Stimulated activated CD8-positive, alpha-beta memory T cell treated with anti-CD3 and anti-CD28 coated beads, Interleukin-7, amount 100 ng/mL, for 24 hours (primary cell): Measurements from ENCODE around the gene RPL41.

Experiments
- DNase-seq: peaks from one replicate; pipeline ENCODE4 v3.0.0-alpha.2; 2020; ENCODE audit warnings: low read depth

The RPL41 gene

DNA sequence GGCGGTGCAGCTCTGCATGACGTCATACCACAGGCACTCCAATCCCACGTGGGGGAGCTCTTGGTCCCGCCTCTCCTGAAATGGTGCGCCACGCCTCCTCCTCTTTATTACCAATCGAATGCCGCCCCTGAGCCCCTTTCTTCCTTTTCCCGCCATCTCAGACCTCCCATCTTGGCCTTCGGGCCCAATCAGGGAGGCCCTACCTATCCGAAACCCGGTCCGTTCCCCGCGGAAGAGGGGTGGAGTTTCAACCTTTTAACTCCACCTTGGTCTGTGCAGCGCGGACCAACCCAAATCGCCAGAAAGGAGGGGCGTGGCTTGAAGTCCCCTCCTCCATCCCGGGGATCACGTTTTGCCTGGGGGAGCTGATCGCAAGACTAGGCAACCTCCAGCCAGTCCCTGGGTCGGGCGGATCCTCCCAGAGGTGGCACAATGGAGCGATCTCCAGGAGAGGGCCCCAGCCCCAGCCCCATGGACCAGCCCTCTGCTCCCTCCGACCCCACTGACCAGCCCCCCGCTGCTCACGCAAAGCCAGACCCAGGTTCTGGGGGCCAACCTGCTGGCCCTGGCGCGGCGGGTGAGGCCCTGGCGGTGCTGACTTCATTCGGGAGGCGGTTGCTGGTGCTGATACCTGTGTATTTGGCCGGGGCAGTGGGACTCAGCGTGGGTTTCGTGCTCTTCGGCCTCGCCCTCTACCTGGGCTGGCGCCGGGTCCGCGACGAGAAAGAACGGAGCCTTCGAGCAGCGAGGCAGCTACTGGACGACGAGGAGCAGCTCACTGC lies 11.6 kb downstream of the RPL41 start, which contains the start of gene ESYT1:
ESYT1 (plus strand) TSS at position 380 of the 782 bp plus-strand sequence; CDS start at position 433, 53 bp downstream.
- DNase-seq = peak; percentile 87

DNA sequence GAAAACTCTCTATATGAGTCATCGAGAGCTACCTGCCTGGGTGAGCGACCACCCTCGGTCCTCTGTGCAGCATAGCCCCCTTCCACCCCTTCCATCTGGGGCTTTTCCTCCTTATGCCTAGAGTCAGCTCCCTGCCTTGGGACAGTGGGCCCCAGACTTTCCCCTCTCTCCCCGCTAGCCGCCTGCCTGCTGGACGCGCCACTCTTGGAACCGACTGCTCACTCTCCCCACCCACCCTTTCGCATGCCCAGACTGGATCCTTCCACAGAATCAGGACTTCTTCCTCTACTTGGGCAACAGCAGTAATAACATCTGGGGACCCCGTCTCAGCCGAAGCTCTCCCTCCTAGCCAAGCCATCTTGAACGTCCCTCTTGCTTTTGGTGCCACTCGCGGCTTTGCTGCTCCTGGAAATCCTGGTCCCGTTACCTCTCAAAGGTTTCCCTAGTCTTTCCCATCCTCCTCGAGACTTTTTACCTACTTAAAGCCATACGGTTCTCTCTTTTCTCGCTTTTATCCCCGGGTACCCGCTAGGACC lies 12.3 kb downstream of the RPL41 start:
- DNase-seq = no peak

DNA sequence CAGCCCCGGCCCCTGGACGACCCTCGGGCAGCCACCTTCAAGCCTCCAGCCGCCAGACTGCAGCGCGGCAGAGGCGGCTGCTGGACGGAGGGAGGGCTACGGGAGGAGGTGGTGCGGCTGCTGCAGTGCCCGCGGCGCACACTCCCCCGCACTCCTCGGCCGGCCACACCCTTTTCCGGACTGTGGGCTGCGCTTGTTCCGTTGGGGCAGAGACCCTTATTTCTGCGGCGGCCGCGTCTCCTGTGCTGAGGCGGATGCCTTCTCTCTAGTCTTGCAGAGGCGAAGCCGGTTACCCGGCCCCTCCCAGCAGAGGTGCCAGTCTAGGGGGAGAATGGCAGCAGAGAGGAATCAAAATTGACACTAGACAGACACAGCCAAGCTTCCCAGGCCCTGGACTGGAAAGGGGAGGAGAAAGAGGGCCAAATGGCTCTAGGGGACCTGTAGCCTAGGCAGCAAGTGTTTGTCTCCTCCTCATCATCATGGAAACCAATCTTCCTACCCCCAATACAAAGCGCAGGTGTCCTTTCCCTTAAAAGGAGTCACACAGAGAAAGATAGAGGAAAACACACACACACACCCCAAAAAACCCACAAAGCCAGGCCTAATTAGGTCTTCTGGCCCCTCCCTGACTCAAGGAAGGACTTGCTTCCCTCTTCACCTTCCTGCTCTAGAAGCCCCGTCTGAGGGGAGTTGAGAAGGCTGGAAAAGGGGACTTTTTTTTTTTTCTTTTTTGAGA lies 12.9 kb downstream of the RPL41 start:
- DNase-seq = peak; percentile 45

DNA sequence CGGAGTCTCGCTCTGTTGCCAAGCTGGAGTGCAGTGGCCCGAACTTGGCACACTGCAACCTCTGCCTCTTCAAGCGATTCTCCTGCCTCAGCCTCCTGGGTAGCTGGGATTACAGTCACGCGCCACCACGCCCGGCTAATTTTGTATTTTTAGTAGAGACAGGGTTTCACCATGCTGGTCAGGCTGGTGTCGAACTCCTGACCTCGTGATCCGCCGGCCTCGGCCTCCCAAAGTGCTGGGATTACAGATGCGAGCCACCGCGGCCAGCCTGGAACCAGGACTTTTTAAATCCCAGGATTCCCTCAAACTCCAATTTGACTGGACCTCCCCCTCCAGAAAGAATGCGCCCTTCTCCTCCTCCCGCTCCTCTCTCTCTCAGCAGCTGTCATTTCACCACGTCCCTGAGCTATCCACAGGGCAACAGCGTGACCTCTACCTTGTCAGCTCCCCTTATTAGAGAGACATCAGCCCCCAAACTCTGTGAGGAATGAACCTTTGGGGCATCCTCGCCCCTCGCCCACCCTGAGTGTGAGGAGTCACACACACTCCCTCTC lies 13.6 kb downstream of the RPL41 start:
- no peak for DNase-seq

DNA sequence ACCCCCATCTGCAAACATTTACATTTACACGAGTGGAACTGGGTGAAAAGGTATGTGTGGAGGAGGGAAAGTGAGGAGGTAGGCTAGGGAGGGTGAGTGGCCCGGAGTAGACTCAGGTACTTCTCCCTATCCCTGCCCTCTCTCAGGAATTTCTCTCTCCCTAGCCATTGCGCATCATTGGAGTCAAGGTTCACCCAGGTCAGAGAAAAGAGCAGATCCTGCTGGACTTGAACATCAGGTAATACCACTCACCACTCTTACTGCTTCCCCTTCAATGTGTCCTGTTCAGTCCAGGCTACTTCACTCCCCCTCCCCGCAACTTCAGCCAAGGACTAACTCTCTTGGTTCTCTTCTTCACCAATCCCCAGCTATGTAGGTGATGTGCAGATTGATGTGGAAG lies 14.4 kb downstream of the RPL41 start:
- DNase-seq = no peak

DNA sequence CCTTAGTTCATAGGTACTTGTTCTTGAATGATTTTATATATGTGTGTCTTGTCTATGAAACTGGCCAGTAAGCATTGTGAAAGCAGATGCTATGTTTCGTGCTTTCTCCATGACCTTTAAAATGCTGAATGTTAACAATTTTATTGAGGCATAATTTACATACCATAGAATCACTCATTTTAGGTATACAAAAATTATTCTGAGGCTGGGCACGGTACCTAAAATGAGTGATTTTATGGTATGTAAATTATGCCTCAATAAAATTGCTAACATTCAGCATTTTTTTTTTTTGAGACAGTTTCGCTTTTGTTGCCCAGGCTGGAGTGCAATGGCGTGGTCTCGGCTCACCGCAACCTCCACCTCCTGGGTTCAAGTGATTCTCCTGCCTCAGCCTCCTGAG lies 18.5 kb downstream of the RPL41 start:
- no peak for DNase-seq

DNA sequence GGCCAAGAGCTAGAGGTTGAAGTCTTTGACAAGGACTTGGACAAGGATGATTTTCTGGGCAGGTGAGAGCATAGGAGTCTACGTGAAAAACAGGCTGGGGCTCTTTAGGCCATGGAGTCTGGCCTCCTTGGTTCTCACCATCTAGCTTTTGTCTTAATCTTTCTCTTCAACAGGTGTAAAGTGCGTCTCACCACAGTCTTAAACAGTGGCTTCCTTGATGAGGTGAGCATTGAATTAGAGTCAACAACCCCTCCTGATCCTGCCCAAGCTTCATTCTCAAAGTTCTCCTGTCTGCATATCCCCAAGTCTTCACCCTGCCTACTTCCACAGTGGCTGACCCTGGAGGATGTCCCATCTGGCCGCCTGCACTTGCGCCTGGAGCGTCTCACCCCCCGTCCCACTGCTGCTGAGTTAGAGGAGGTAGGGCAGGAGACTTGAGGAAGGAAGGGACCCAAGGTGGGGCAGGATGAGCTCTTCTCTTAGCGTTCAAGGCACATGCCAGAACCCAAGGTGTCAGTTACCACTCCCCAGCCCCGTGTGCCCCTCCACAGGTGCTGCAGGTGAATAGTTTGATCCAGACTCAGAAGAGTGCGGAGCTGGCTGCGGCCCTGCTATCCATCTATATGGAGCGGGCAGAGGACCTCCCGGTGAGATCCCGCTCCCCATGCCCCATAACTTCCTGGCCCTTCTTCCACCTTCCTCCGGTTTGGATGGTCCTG lies 21.6 kb downstream of the RPL41 start:
- no peak for DNase-seq

DNA sequence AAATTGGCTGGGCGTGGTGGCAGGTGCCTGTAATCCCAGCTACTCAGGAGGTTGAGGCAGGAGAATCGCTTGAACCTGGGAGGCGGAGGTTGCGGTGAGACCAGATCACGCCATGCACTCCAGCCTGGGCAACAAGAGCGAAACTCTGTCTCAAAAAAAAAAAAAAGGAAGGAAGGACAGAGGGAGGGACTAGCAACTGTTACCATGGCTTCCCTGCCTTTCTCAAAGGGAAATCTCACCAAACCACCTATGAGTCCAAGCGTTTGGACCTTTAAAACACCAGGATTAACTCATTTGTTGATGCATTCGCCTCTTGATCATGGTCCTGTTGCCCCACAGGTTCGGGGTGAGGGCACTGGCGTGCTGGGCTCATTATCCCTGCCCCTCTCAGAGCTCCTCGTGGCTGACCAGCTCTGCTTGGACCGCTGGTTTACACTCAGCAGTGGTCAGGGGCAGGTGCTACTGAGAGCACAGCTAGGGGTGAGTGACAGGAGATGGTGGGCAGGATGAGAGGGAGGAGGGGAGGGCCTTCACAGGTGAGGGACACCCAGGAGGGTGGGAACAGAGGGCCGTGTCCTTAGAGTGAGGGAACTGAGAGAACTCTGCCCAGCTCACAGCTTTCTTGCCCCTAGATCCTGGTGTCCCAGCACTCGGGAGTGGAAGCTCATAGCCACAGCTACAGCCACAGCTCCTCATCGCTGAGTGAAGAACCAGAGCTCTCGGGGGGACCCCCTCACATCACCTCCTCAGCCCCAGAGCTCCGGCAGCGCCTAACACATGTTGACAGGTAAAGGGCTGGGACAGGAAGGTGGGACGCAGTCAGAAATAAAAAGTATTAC lies 25.7 kb downstream of the RPL41 start:
- DNase-seq = no peak

DNA sequence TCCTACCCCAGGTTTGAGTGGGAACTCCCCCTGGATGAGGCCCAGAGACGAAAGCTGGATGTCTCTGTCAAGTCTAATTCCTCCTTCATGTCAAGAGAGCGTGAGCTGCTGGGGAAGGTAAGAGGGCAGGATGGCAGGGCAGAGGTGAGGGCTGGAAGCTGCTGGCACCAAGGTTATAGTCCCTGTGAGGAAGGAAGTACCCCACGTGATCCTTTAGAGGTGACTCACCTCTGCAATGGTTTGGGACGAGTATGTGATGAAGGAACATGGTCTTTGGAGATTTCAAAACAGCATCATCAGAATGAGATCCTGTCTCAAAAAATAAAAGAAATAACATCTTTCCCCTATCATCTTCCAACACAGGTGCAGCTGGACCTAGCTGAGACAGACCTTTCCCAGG lies 26.8 kb downstream of the RPL41 start:
- no peak for DNase-seq

DNA sequence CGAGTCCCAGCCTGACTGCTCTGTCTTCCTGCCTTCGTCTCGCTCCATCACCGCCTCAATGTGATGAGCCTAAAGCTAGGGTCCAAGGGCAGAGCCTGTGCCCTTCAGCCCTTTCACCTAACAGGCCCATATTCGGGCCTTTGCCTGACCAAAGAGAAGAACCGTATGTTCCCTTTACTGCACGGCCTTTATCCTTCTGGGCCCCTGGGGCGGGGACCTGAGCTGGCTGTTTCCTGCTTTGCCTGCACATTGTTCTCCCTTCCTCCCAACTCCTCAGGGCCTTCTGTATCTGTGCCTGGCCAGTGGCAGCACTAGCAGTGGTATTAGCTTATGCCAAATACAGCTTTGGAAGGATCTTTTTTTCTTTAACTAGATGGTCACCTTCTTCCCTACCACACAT lies 27.4 kb downstream of the RPL41 start:
- DNase-seq = no peak

DNA sequence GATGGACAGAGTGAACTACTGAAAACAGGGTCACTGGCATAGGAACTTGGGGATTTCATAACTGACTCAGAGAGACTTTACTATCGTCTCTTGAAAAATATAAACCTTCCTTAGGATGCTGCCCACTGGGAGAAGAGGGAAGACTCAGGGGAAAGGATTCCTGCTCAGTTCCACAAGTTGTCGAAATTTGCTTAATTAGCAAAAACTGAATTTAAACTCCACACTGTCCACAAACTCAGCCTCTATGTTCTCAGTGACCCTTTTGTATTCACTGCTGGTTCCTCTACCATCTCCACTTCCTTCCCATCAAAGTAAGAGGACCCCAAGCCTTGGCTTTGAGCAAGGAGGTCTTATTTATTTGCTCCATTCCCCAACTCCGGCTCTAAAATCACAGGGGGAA lies 28.8 kb downstream of the RPL41 start:
- DNase-seq = no peak

DNA sequence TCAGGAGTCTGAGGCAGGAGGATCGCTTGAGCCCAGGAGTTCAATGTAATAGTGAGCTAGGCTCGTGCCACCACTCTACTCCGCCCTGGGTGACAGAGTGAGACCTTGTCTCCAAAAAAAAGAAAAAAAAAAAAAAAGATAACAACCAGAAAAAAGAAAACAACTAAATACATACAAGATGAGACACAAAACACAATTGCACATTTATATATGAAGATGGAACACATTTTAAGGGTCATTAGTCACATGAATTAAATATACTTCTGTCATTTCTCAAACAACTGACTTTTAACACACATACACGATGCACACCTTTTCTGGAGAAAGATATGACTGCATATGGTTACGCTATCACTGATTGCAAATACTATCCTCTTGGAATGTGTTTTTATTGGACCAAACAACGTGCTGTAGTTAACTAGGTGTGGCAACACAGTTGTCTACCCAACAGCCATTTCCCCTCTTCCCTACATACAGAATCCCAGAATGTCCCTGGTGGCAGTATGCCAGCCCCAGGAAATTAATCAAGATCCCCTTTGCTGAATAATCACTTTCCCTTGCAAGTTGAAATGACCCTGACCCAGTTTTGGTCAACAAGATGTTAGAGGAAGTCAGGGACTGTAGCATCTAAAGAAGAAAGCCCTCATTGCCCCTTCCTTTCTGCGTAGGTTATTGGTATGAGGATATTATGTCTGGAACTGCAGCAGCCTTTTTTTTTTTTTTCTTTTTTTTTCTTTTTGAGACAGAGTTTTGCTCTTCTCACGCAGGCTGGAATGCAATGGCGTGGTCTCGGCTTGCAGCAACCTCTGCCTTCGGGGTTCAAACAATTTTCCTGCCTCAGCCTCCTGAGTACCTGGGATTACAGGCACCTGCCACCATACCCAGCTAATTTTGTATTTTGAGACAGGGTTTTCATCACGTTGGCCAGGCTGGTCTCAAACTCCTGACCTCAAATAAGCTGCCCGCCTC lies 30.3 kb downstream of the RPL41 start:
- DNase-seq = no peak

DNA sequence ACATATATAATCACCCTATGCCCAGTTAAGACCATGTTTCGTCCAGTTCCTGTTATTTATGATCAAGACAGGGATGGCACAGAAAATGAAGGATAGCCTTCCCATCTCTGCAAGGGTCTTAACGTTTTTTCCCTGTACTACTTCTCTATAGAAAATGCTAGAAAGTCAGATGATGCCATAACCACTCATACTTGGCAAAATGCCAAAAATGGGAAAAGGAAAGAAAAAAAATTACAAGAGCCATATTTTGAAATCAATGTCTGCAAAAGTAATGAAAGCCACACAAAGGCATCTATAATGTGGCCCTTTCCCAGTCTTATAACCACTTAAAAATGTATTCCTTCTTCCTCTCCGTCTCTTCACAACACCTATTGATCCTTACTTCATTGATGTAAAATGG lies 34.1 kb downstream of the RPL41 start:
- DNase-seq = no peak

DNA sequence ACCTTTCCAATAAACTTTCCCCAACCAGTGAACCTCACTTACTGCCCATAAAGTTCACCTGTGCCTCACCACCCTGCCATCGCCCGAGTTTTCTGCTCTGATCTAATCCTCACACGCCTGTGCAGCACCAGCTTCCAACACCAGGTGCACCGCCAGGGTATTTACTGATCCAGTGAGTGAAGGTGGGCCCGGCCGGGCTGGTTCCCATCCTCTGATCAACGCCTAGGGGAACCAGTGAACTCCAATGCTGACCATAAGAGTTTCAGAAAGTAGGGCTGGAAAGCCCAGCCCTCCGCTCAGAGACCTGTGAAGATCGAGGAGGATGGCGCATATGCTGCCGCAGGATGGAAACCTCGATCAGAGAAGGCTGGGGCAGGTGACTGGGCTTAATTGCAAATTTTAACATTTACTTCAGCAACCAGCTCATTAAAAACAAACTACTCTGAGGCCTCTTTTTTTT lies 35.3 kb downstream of the RPL41 start:
- peak; percentile 38 for DNase-seq

DNA sequence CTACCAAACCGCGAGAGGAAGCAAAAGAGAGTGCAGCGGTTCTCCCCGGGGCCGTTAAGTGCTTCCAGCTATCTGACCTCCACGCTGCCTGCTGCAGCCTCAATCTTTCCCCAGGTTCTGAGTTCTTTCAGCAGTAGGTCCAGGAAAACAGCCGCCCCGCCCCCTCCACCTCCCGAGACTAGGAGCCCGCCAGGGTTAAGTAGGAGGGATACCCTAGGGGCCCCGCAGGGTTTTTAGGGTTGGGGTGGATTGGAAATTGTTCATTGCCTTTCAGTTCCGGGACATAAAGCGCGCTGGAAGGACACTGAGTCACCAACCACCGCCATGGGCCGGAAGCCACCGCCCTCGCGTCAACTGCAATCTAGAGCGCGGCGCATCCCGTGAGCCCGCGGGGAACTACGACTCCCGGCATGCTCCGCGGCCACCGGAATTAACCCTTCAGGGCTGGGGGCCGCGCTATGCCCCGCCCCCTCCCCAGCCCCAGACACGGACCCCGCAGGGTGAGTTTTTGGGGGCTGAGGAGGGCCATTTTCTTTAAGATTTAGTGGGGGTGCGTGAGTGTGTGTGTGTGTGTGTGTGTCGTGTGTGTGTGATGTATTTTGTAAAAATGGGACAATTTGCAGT lies 35.8 kb downstream of the RPL41 start, which contains the start of gene MYL6B:
MYL6B (plus strand) TSS at position 456 of the 624 bp plus-strand sequence. CDS start 1,332 bp downstream, outside the sequence.
- peak; percentile 86 for DNase-seq

DNA sequence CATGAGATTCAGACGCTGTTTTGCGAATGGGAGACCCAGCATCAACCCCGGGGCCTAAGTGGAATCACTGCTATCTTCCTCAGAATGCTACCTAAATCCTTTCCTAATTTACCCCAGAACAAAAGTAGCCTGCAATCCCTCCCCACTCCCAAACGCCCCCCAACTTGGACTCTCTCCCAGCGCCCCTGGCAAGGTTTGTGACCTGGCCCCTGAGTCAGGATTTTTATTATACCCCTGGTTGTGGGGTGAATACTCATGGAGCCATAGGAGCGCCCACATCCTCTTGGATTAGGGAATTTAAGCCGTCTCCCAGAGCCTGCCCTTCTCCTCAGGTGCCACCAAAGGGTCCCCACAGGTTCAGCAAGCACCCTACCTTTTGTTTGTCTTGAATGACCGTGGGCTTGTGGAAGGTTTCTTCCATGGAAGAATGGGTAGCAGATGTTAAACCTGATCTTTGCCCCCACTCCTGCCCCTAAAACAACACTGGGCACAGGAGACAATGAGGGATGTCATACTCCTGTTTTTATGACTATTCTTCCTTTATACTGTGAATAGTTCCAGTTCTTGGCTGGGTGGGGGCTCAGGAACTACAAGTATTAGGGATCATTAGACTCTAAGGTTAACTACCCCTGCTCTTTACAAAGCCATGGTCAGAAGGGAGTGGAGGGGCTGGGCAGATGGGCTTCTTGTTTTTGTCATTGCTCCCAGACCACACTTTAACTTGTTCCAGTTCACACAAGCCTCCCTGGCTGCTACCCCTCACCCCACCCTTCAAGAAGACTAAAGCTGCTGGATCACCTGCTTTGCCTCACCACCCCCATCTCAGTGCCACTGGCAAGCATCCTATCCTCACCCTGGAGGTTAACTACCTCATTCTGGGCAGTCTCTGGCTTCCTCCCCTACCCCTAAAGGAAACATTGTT lies 36.6 kb downstream of the RPL41 start:
- DNase-seq = no peak

DNA sequence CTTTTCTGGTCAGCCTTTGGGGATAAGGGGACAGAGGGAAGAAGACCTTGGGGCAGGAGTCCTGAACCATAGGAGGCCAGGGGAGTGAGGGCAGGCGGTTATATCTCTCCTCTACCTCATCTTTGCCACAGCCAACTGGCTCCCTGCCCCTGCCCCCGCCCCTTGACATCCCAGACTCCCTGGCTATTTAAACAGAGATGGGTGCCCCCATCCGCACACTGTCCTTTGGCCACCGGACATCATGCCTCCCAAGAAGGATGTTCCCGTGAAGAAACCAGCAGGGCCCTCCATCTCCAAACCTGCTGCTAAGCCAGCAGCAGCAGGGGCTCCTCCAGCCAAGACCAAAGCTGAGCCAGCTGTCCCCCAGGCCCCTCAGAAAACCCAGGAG lies 37.2 kb downstream of the RPL41 start:
- no peak for DNase-seq

DNA sequence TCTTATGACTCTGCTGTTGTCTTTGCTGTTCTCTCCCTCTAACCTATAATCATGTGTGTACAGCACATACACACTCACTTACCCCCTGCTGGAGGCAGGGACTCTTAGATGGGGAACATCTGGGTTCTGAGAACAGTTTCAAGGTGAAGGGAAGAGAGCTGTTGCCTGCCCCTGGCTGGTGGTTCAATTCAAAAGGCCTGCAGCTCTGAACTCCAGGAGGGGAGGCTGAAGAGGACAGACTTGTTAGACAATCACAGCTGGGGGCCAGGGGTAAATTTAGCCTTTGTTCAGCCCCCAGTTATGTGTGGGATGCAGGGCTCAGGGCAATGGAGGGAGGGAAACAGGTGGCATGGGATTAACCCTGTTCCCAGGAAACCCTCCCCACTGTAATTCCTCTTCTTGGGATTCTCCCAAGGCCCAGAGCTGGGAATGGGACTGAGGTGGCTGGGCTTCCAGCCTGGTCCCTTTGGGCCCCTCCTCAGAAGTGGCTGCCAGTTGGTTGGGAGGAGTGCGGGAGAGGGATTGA lies 37.9 kb downstream of the RPL41 start:
- no peak for DNase-seq
